Gastrocnemius medialis (tissue), 4 donors: ENCODE measurements around the gene MALRD1.

Source experiments
- CTCF ChIP-seq, 5 experiments: fragments of 450-650 bp in 3 of 5; fragments of 200-600 bp in 2 of 5; sonication (generic) in 2 of 5; IDR thresholded peaks in 4 of 5; conservative IDR thresholded peaks in 1 of 5; 1 replicate in 4 of 5; 2 replicates in 1 of 5; pipeline ENCODE4 v1.5.1; 2016 to 2019; ENCODE audit warnings: antibody characterized with exemption in 5 of 5, mild to moderate bottlenecking in 3 of 5, moderate library complexity in 3 of 5
- POLR2A ChIP-seq, 2 donors: fragments of 450-650 bp; IDR thresholded peaks; one replicate each; pipeline ENCODE4 v1.6.1; 2017; ENCODE audit warnings: antibody characterized with exemption in 2 of 2, mild to moderate bottlenecking in 2 of 2, moderate library complexity in 2 of 2

GRCh38 chr10:19730167-19730906 is 681.7 kb downstream of the MALRD1 start:
- TF ChIP-seq POLR2A (IDR thresholded peaks at IDR 0.05), result no peak
- no peak for TF ChIP-seq CTCF (IDR thresholded peaks at IDR 0.05 in 4 of 5, conservative IDR thresholded peaks at IDR 0.05 in 1 of 5)
